ENCODE data around the gene EFCAB14. TPM values are rescaled to one million over a fixed set of nuclear protein-coding genes. Genes with fewer than 3 reads are reported as not detected.

Gene EFCAB14
- total and polyA plus RNA-seq, 2 of the 4 experiments (the other 2 are of a cell fraction), result 28.6 to 43.0 TPM

GRCh38 chr1:46638921-46639320, 80.0 kb downstream of the EFCAB14 start:
- H4K5ac ChIP-seq (ENCODE audit: low read depth, low read length), result no peak overlapping the region
- CTCF ChIA-PET, result no interaction called here
- in situ Hi-C loops (cut with MboI; ENCODE audit: low sequenced_read_pairs), result no loop called here

More at GRCh38 chr1:46638921-46639320, 80.0 kb downstream of the EFCAB14 start:
- no peak overlapping the region for H3K4me3 ChIP-seq (ENCODE audit: insufficient read depth, low read depth, low read length)
- H3K9me3 ChIP-seq (ENCODE audit: control insufficient read depth, insufficient read depth, low read length), result no peaks in the 10 kb centered on the region
- no peak overlapping the region for H2BK120ac ChIP-seq (ENCODE audit: low read depth, low read length)
- H3K9ac ChIP-seq (ENCODE audit: low read depth, low read length), result no peak overlapping the region
- no peak overlapping the region for H3K27ac ChIP-seq (ENCODE audit: insufficient read depth, low read length)
- H4K91ac ChIP-seq (ENCODE audit: insufficient read depth, low read depth, low read length), result no peak overlapping the region
- 0 out of 2 replicates have a peak, but pooled peaks cover 3% of the 10 kb centered on the region for H4K20me1 ChIP-seq (ENCODE audit: insufficient read depth, low read length)
- H3K4me1 ChIP-seq (ENCODE audit: control insufficient read depth, insufficient read depth, low read length), result 0 out of 2 replicates have a peak, but pooled peaks cover 2% of the 10 kb centered on the region
- DNase-seq (no peak), ATAC-seq (ENCODE audit: low read depth) (no peak)
- no TSS peak for BruUV-seq (replicated peaks)
- no peak overlapping the region for H3K18ac ChIP-seq (ENCODE audit: low read depth, low read length)
- H2BK15ac ChIP-seq (ENCODE audit: low read depth, low read length), result no peak overlapping the region
- peaks cover 3% of the 10 kb centered on the region; the same call in 1 of the 2 replicates for H3K9me1 ChIP-seq (ENCODE audit: insufficient read depth, low read length)
- H2AK5ac ChIP-seq (ENCODE audit: low read depth, low read length), result no peak overlapping the region
- H3K14ac ChIP-seq (replicated peaks; ENCODE audit: low read depth, low read length), result no peak overlapping the region
- no peaks in the 10 kb centered on the region for H3K27me3 ChIP-seq (ENCODE audit: control insufficient read depth, insufficient read depth, low read length)
- dilution Hi-C loops (cut with HindIII; ENCODE audit: low sequenced_read_pairs, unreplicated experiment) (no loop called here), intact Hi-C loops (cut with micrococcal nuclease) (no loop called here)
- H2BK20ac ChIP-seq (ENCODE audit: low read depth, low read length), result no peak overlapping the region
- TF ChIP-seq RAD21 (IDR thresholded peaks at IDR 0.05; ENCODE audit: low read length) (no peak), BHLHE40 (IDR thresholded peaks at IDR 0.05; ENCODE audit: low read depth, low read length) (no peak)
- no peak overlapping the region for H3K4ac ChIP-seq (ENCODE audit: low read depth, low read length)
- H3K23ac ChIP-seq (ENCODE audit: low read depth, low read length), result no peak overlapping the region
- POLR2A ChIA-PET (ENCODE audit: unreplicated experiment), result no interaction called here
- no peak overlapping the region for H3K56ac ChIP-seq (ENCODE audit: extremely low read depth, insufficient read depth, low read length)
- no peak overlapping the region for H2AK9ac ChIP-seq (replicated peaks; ENCODE audit: low read depth, low read length, poor library complexity)
- peaks cover 17% of the 10 kb centered on the region for H3K36me3 ChIP-seq (ENCODE audit: control insufficient read depth, insufficient read depth, low read length)
- no peak overlapping the region for H2BK5ac ChIP-seq (ENCODE audit: low read depth, low read length, poor library complexity, severe bottlenecking)
- H3K4me2 ChIP-seq (ENCODE audit: low read depth, low read length), result no peak overlapping the region
- H2AFZ ChIP-seq (replicated peaks; ENCODE audit: low read length, poor library complexity), result no peak overlapping the region
- no peak overlapping the region for H4K8ac ChIP-seq (ENCODE audit: low read depth in 2 of 2, low read length in 2 of 2)
- H3K79me1 ChIP-seq (ENCODE audit: low read depth in 1 of 2, low read length in 2 of 2), result no peaks in the 10 kb centered on the region

Measured in IMR-90 (cell line).